Measurements from ENCODE around the gene SOHLH1.

GRCh38 chr9:135700525-135700924 lies 1.2 kb upstream of the SOHLH1 start:
- TF ChIP-seq CTCF (IDR thresholded peaks at IDR 0.05; ENCODE audit: low read depth, low read length) (no peak), EZH2phosphoT487 (IDR thresholded peaks at IDR 0.05; ENCODE audit: low read depth) (no peak)
